ENCODE data around the gene SHISA9. TPM values are rescaled to one million over a fixed set of nuclear protein-coding genes. Genes with fewer than 3 reads are reported as not detected.

The SHISA9 gene
- total RNA-seq, 1 experiment from 2014 or later: not detected

DNA sequence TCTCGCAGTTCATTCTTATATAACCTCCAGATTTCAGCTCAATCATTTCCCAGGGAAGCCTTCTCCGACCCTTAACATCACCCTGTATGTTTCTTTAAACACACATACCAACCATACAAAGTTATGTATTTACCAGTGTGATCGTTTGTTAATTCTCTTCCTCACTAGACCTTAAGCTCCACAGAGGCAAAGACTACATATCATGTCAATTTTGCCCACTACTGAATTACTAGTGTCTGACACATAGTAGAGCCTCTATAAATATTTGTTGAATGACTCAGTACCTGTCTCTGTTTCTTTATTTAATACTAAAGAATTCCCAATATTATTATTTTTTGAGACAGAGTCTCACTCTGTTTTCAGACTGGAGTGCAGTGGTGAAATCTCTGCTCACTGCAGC lies 137.2 kb downstream of the SHISA9 start:
- ATAC-seq: no peak
- DNase-seq (ENCODE audit: low read depth, low spot score): no peak

DNA sequence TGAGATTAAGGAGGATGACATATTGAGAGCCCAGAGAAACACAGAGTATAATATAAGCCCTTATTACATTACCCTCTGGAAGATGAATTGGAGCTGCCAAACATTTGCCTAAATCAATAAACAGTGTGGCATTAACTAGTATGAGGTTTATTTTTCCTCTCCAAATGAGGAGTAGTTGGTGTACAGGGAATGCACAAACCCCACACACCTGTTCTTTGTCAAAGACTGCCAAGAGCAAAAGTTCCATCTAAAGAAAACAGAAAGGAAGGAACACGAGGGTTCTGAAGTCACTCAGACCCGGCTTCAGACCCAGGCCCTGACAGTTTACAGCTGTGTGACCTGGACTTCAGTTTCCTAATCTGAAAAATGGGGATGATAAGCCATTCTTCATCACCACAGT lies 138.1 kb downstream of the SHISA9 start:
- no peaks in the 10 kb centered on the region for H3K9me2 ChIP-seq (ENCODE audit: insufficient read depth)
- BruUV-seq (replicated peaks): no TSS peak
- H3K27me3 ChIP-seq (ENCODE audit: insufficient read depth, low read length): no peaks in the 10 kb centered on the region
- no peak overlapping the region for H3K9ac ChIP-seq (ENCODE audit: low read length)
- intact Hi-C loops (cut with micrococcal nuclease): no loop called here
- no peak overlapping the region for H3K4me2 ChIP-seq (ENCODE audit: low read length)
- H4K20me1 ChIP-seq (ENCODE audit: insufficient read depth): no peaks in the 10 kb centered on the region
- no peaks in the 10 kb centered on the region for H3K36me3 ChIP-seq (ENCODE audit: control insufficient read depth in 1 of 2, insufficient read depth in 2 of 2, low read length in 2 of 2)
- DNase-seq (ENCODE audit: low read depth, low spot score): no peak
- ATAC-seq: no peak
- no peak overlapping the region for H3K4me3 ChIP-seq (replicated peaks in 1 of 2; ENCODE audit: low read depth in 1 of 2, low read length in 2 of 2)
- H3K27ac ChIP-seq (ENCODE audit: low read depth, low read length): no peak overlapping the region
- CTCF ChIA-PET: no interaction called here
- no peaks in the 10 kb centered on the region for H3K9me3 ChIP-seq (ENCODE audit: control insufficient read depth in 1 of 2, insufficient read depth in 1 of 2, low read depth in 1 of 2, low read length in 2 of 2)
- no peaks in the 10 kb centered on the region for H3K4me1 ChIP-seq (ENCODE audit: control insufficient read depth in 1 of 2, insufficient read depth in 2 of 2, low read length in 2 of 2)
- H2AFZ ChIP-seq (ENCODE audit: low read depth, low read length, poor library complexity, severe bottlenecking): no peak overlapping the region
- RAD21 ChIA-PET (ENCODE audit: low non-redundant PET in 1 of 2, low total read pairs in 2 of 2, uncharacterized antibody in 2 of 2, unreplicated experiment in 2 of 2): no interaction called here
- TF ChIP-seq RAD21 (IDR thresholded peaks at IDR 0.05; ENCODE audit: low read depth) (no peak), ELF1 (IDR thresholded peaks at IDR 0.05; ENCODE audit: borderline replicate concordance, low read depth) (no peak), ZFX (IDR thresholded peaks at IDR 0.05) (no peak), CBX3 (IDR thresholded peaks at IDR 0.05; ENCODE audit: low read depth) (no peak), YY1 (IDR thresholded peaks at IDR 0.05; ENCODE audit: extremely low read depth, insufficient replicate concordance, low read depth, low read length) (no peak)
- TF ChIP-seq, protein P1, sequence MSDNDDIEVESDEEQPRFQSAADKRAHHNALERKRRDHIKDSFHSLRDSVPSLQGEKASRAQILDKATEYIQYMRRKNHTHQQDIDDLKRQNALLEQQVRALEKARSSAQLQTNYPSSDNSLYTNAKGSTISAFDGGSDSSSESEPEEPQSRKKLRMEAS (IDR thresholded peaks at IDR 0.05): no peak
- H3K79me2 ChIP-seq (ENCODE audit: insufficient read depth, low read length): no peaks in the 10 kb centered on the region
- POLR2A ChIA-PET: no interaction called here

More for the DNA sequence above, 137.2 kb downstream of the SHISA9 start:
- intact Hi-C loops (cut with micrococcal nuclease): no loop called here
- no peaks in the 10 kb centered on the region for H3K4me1 ChIP-seq (ENCODE audit: control insufficient read depth in 1 of 2, insufficient read depth in 2 of 2, low read length in 2 of 2)
- no peaks in the 10 kb centered on the region for H4K20me1 ChIP-seq (ENCODE audit: insufficient read depth)
- no peaks in the 10 kb centered on the region for H3K27me3 ChIP-seq (ENCODE audit: insufficient read depth, low read length)
- no peak overlapping the region for H2AFZ ChIP-seq (ENCODE audit: low read depth, low read length, poor library complexity, severe bottlenecking)
- TF ChIP-seq FOSL1 (IDR thresholded peaks at IDR 0.05; ENCODE audit: low read depth) (no peak), ZFX (IDR thresholded peaks at IDR 0.05) (no peak), POLR2A (IDR thresholded peaks at IDR 0.05; ENCODE audit: borderline replicate concordance, extremely low read depth, insufficient read depth, insufficient read length) (no peak), SRF (IDR thresholded peaks at IDR 0.05; ENCODE audit: low read depth) (no peak), EZH2phosphoT487 (IDR thresholded peaks at IDR 0.05; ENCODE audit: borderline replicate concordance) (no peak)
- TF ChIP-seq, protein P2, sequence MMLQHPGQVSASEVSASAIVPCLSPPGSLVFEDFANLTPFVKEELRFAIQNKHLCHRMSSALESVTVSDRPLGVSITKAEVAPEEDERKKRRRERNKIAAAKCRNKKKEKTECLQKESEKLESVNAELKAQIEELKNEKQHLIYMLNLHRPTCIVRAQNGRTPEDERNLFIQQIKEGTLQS (IDR thresholded peaks at IDR 0.05): no peak
- TF ChIP-seq, protein P3, sequence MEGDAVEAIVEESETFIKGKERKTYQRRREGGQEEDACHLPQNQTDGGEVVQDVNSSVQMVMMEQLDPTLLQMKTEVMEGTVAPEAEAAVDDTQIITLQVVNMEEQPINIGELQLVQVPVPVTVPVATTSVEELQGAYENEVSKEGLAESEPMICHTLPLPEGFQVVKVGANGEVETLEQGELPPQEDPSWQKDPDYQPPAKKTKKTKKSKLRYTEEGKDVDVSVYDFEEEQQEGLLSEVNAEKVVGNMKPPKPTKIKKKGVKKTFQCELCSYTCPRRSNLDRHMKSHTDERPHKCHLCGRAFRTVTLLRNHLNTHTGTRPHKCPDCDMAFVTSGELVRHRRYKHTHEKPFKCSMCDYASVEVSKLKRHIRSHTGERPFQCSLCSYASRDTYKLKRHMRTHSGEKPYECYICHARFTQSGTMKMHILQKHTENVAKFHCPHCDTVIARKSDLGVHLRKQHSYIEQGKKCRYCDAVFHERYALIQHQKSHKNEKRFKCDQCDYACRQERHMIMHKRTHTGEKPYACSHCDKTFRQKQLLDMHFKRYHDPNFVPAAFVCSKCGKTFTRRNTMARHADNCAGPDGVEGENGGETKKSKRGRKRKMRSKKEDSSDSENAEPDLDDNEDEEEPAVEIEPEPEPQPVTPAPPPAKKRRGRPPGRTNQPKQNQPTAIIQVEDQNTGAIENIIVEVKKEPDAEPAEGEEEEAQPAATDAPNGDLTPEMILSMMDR (IDR thresholded peaks at IDR 0.05 in 2 of 3, conservative IDR thresholded peaks at IDR 0.05 in 1 of 3; ENCODE audit: borderline replicate concordance in 1 of 3, insufficient read depth in 1 of 3, low read depth in 2 of 3, low read length in 2 of 3): no peak
- no peaks in the 10 kb centered on the region for H3K9me3 ChIP-seq (ENCODE audit: control insufficient read depth in 1 of 2, insufficient read depth in 1 of 2, low read depth in 1 of 2, low read length in 2 of 2)
- no peak overlapping the region for H3K27ac ChIP-seq (ENCODE audit: low read depth, low read length)
- ChIA-PET POLR2A (no interaction called here), CTCF (no interaction called here), RAD21 (ENCODE audit: low non-redundant PET in 1 of 2, low total read pairs in 2 of 2, uncharacterized antibody in 2 of 2, unreplicated experiment in 2 of 2) (no interaction called here)
- no peaks in the 10 kb centered on the region for H3K36me3 ChIP-seq (ENCODE audit: control insufficient read depth in 1 of 2, insufficient read depth in 2 of 2, low read length in 2 of 2)
- no peak overlapping the region for H3K9ac ChIP-seq (ENCODE audit: low read length)
- no peaks in the 10 kb centered on the region for H3K9me2 ChIP-seq (ENCODE audit: insufficient read depth)
- H3K4me3 ChIP-seq (replicated peaks in 1 of 2; ENCODE audit: low read depth in 1 of 2, low read length in 2 of 2): no peak overlapping the region
- no peaks in the 10 kb centered on the region for H3K79me2 ChIP-seq (ENCODE audit: insufficient read depth, low read length)
- H3K4me2 ChIP-seq (ENCODE audit: low read length): no peak overlapping the region
- no TSS peak for BruUV-seq (replicated peaks)
